Measurements from ENCODE around the gene TREML1. TPM values are rescaled to one million over a fixed set of nuclear protein-coding genes. Genes with fewer than 3 reads are reported as not detected.

TREML1 gene
- total and polyA plus RNA-seq, 2 experiments from 2014 or later = not detected

DNA sequence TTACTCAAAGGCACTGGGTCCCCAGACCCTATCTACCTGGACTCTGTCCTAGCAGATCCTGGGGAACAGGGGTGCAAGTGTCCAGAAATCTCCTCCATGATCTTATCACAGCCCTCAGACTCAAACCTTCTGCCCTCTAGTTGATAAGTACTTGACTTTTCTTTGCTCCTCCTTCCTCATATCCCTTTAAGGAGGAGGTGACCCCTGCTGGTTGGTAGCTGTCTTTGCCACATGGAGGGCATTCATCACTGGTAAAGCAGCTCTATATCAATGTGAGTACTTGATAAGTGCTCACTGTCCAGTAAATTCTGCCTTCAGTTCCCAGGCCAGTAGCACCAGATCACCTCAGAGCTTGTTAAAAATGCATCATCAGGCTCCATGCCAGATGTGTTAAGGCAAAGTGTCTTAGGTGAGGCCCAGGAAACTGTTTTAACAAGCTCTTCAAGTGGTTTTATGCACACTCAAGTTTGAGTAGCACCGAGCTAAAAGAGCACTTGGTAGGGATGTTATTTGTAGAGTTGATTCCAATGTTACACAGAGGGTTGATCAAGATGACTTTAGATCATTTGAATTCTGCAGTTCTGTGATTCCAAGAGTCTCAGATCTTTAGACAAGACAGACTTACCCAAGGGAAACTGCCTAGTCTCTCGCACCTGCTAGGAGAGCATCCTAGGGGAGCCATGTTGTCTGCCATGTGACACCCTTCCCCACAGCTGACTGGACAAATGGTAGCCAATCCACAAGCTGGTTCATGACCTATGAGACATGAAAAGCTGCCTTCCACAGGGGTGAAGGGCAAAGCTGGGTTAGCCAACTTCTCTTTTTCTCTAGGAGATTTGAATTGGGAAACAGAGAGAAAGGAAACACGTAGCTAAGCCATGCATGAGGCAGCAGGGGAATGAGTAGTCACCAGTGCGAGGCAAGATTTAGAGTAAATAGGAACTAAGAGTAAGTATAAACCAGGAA is 28.2 kb upstream of the TREML1 start:
- Mint-ChIP-seq H3K4me1 (peaks cover 9% of the 10 kb centered on the region), H3K27me3 (ENCODE audit: insufficient read depth, low read depth, poor library complexity) (peaks cover 2% of the 10 kb centered on the region), H3K4me3 (no peak overlapping the region), H3K9me3 (no peaks in the 10 kb centered on the region), H3K27ac (no peak overlapping the region), H3K36me3 (ENCODE audit: low read depth) (no peaks in the 10 kb centered on the region)
- H2AFZ ChIP-seq = peak overlapping the region; percentile 6; the same call in 1 of the 2 replicates
- no peaks in the 10 kb centered on the region for H3K27me3 ChIP-seq (ENCODE audit: insufficient read depth)
- no peaks in the 10 kb centered on the region for H3K4me1 ChIP-seq (ENCODE audit: insufficient read depth)
- H3K27ac ChIP-seq (ENCODE audit: low read depth) = no peak overlapping the region
- H4K20me1 ChIP-seq (replicated peaks; ENCODE audit: insufficient read depth) = no peaks in the 10 kb centered on the region
- no peak overlapping the region for H3K4me3 ChIP-seq
- TF ChIP-seq, protein P1, sequence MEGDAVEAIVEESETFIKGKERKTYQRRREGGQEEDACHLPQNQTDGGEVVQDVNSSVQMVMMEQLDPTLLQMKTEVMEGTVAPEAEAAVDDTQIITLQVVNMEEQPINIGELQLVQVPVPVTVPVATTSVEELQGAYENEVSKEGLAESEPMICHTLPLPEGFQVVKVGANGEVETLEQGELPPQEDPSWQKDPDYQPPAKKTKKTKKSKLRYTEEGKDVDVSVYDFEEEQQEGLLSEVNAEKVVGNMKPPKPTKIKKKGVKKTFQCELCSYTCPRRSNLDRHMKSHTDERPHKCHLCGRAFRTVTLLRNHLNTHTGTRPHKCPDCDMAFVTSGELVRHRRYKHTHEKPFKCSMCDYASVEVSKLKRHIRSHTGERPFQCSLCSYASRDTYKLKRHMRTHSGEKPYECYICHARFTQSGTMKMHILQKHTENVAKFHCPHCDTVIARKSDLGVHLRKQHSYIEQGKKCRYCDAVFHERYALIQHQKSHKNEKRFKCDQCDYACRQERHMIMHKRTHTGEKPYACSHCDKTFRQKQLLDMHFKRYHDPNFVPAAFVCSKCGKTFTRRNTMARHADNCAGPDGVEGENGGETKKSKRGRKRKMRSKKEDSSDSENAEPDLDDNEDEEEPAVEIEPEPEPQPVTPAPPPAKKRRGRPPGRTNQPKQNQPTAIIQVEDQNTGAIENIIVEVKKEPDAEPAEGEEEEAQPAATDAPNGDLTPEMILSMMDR (conservative IDR thresholded peaks at IDR 0.05; ENCODE audit: low read depth in 2 of 2) = peak; percentile 78 to 87
- TF ChIP-seq CREB1 (CRISPR knock-in tag; IDR thresholded peaks at IDR 0.05; ENCODE audit: low read depth) = no peak
- H3F3A ChIP-seq (replicated peaks; ENCODE audit: low read depth) = no peaks in the 10 kb centered on the region
- no peaks in the 10 kb centered on the region for H3K36me3 ChIP-seq (ENCODE audit: insufficient read depth)
- H3K79me2 ChIP-seq (replicated peaks; ENCODE audit: insufficient read depth) = no peaks in the 10 kb centered on the region
- ATAC-seq = peak; percentile 98
- peak; percentile 84 for DNase-seq (ENCODE audit: low spot score)
- H3K9me2 ChIP-seq (ENCODE audit: insufficient read depth) = no peaks in the 10 kb centered on the region
- no peak overlapping the region for H3K4me2 ChIP-seq

DNA sequence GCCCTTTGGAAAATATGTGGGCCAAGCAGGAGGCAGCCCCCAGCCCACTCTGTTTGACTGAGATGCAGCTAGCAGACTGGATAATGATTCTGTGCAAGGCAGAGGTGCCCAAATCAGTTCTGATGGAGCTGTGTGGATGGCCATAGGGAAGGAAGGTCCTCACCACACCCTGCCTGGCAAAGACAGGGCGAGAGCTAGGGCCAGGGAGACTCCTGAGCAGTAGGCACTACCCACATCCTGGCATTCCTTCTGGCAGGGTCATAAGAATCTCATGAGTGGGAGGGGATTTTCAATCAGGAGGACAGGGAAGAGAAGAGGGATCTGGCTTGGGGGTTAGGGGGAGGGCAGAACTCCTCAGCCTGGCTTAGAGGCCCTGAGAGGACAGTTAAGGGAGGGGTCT is 27.4 kb upstream of the TREML1 start:
- Histone ChIP-seq H3K4me1 (ENCODE audit: insufficient read depth) (no peaks in the 10 kb centered on the region), H3K9me2 (ENCODE audit: insufficient read depth) (no peaks in the 10 kb centered on the region), H3K27me3 (ENCODE audit: insufficient read depth) (no peaks in the 10 kb centered on the region), H3K36me3 (ENCODE audit: insufficient read depth) (no peaks in the 10 kb centered on the region), H3K4me3 (no peak overlapping the region), H3K4me2 (no peak overlapping the region), H4K20me1 (replicated peaks; ENCODE audit: insufficient read depth) (no peaks in the 10 kb centered on the region), H3F3A (replicated peaks; ENCODE audit: low read depth) (no peaks in the 10 kb centered on the region), H3K79me2 (replicated peaks; ENCODE audit: insufficient read depth) (no peaks in the 10 kb centered on the region), H2AFZ (no peak overlapping the region; the same call in 1 of the 2 replicates), H3K27ac (ENCODE audit: low read depth) (no peak overlapping the region)
- H3K27me3 Mint-ChIP-seq (ENCODE audit: insufficient read depth, low read depth, poor library complexity) = peaks cover 2% of the 10 kb centered on the region
- H3K9me3 Mint-ChIP-seq = no peaks in the 10 kb centered on the region
- ATAC-seq = no peak
- peaks cover 9% of the 10 kb centered on the region for H3K4me1 Mint-ChIP-seq
- no peak overlapping the region for H3K27ac Mint-ChIP-seq
- TF ChIP-seq CREB1 (CRISPR knock-in tag; IDR thresholded peaks at IDR 0.05; ENCODE audit: low read depth) (no peak), NANOG (IDR thresholded peaks at IDR 0.05; ENCODE audit: borderline replicate concordance) (no peak)
- TF ChIP-seq, protein P2, sequence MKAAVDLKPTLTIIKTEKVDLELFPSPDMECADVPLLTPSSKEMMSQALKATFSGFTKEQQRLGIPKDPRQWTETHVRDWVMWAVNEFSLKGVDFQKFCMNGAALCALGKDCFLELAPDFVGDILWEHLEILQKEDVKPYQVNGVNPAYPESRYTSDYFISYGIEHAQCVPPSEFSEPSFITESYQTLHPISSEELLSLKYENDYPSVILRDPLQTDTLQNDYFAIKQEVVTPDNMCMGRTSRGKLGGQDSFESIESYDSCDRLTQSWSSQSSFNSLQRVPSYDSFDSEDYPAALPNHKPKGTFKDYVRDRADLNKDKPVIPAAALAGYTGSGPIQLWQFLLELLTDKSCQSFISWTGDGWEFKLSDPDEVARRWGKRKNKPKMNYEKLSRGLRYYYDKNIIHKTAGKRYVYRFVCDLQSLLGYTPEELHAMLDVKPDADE (IDR thresholded peaks at IDR 0.05) = no peak
- H3K36me3 Mint-ChIP-seq (ENCODE audit: low read depth) = no peaks in the 10 kb centered on the region
- no peak for DNase-seq (ENCODE audit: low spot score)
- no peak overlapping the region for H3K4me3 Mint-ChIP-seq

DNA sequence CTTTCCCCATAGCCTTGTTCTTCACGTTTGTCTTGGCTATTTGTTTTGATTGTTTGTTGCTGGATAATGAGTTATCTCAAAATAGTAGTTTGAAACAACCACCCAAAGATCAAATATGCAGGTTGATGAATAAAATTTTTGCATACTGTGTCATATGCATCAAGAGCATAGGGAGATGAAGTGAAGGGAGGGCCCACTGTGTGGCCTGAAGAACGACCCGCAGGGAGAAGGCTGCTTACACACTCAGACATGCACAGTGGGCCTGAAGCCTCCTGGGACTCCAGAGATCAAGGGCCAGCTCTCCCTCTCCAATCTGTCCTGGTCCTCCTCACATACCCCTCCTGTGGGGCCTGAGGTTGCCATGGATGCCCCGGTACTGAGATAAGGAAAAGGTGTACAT is 25.0 kb upstream of the TREML1 start:
- no peaks in the 10 kb centered on the region for H3K36me3 Mint-ChIP-seq (ENCODE audit: low read depth)
- ATAC-seq (no peak), DNase-seq (ENCODE audit: low spot score) (no peak)
- H3K4me1 Mint-ChIP-seq = peaks cover 9% of the 10 kb centered on the region; the same call in 2 of the 3 replicates
- Histone ChIP-seq H3K36me3 (ENCODE audit: insufficient read depth) (no peaks in the 10 kb centered on the region), H4K20me1 (replicated peaks; ENCODE audit: insufficient read depth) (no peaks in the 10 kb centered on the region), H3K9me2 (ENCODE audit: insufficient read depth) (0 out of 2 replicates have a peak, but pooled peaks cover 6% of the 10 kb centered on the region), H2AFZ (no peak overlapping the region), H3K79me2 (replicated peaks; ENCODE audit: insufficient read depth) (no peaks in the 10 kb centered on the region), H3K4me1 (ENCODE audit: insufficient read depth) (no peaks in the 10 kb centered on the region), H3K27ac (ENCODE audit: low read depth) (no peak overlapping the region), H3K4me3 (no peak overlapping the region), H3F3A (replicated peaks; ENCODE audit: low read depth) (no peaks in the 10 kb centered on the region), H3K27me3 (ENCODE audit: insufficient read depth) (no peaks in the 10 kb centered on the region), H3K4me2 (no peak overlapping the region)
- H3K9me3 Mint-ChIP-seq = no peaks in the 10 kb centered on the region
- no peak overlapping the region for H3K27ac Mint-ChIP-seq
- H3K4me3 Mint-ChIP-seq = no peak overlapping the region
- no peaks in the 10 kb centered on the region for H3K27me3 Mint-ChIP-seq (ENCODE audit: insufficient read depth, low read depth, poor library complexity)
- TF ChIP-seq, protein P3, sequence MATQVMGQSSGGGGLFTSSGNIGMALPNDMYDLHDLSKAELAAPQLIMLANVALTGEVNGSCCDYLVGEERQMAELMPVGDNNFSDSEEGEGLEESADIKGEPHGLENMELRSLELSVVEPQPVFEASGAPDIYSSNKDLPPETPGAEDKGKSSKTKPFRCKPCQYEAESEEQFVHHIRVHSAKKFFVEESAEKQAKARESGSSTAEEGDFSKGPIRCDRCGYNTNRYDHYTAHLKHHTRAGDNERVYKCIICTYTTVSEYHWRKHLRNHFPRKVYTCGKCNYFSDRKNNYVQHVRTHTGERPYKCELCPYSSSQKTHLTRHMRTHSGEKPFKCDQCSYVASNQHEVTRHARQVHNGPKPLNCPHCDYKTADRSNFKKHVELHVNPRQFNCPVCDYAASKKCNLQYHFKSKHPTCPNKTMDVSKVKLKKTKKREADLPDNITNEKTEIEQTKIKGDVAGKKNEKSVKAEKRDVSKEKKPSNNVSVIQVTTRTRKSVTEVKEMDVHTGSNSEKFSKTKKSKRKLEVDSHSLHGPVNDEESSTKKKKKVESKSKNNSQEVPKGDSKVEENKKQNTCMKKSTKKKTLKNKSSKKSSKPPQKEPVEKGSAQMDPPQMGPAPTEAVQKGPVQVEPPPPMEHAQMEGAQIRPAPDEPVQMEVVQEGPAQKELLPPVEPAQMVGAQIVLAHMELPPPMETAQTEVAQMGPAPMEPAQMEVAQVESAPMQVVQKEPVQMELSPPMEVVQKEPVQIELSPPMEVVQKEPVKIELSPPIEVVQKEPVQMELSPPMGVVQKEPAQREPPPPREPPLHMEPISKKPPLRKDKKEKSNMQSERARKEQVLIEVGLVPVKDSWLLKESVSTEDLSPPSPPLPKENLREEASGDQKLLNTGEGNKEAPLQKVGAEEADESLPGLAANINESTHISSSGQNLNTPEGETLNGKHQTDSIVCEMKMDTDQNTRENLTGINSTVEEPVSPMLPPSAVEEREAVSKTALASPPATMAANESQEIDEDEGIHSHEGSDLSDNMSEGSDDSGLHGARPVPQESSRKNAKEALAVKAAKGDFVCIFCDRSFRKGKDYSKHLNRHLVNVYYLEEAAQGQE (IDR thresholded peaks at IDR 0.05; ENCODE audit: unreplicated experiment) = no peak
- TF ChIP-seq, protein P1 (conservative IDR thresholded peaks at IDR 0.05; ENCODE audit: low read depth in 2 of 2) = no peak
- TF ChIP-seq CREB1 (CRISPR knock-in tag; IDR thresholded peaks at IDR 0.05; ENCODE audit: low read depth) = no peak
- no peak for TF ChIP-seq EZH2phosphoT487 (IDR thresholded peaks at IDR 0.05; ENCODE audit: unreplicated experiment)
- TF ChIP-seq, protein P2 (IDR thresholded peaks at IDR 0.05) = no peak

All from GM23338 (cell line).